Measurements from ENCODE around the gene ASB9.

DNA sequence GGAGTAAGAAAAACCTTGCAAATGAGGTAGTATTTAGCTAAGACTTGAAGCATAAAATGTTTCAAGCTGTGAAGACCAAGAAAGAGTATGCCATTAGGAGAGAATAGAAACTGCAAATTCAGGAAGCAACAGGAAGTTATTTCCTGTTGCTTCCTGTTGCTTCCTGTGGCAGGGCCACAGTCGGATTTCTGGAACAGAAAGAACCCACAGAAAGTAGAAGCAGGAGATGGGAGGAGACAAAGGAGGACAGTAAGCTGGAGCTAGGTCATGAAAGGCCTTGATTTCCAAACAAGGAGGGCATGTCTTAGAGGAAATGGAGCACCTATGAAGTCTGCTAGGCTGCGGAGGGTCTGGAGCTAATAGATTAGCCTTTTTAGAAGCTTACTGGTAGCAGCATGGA lies 28.3 kb upstream of the ASB9 start:
- TF ChIP-seq, protein P1, sequence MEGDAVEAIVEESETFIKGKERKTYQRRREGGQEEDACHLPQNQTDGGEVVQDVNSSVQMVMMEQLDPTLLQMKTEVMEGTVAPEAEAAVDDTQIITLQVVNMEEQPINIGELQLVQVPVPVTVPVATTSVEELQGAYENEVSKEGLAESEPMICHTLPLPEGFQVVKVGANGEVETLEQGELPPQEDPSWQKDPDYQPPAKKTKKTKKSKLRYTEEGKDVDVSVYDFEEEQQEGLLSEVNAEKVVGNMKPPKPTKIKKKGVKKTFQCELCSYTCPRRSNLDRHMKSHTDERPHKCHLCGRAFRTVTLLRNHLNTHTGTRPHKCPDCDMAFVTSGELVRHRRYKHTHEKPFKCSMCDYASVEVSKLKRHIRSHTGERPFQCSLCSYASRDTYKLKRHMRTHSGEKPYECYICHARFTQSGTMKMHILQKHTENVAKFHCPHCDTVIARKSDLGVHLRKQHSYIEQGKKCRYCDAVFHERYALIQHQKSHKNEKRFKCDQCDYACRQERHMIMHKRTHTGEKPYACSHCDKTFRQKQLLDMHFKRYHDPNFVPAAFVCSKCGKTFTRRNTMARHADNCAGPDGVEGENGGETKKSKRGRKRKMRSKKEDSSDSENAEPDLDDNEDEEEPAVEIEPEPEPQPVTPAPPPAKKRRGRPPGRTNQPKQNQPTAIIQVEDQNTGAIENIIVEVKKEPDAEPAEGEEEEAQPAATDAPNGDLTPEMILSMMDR (IDR thresholded peaks at IDR 0.05): no peak
- no peak for TF ChIP-seq SIN3A (IDR thresholded peaks at IDR 0.05; ENCODE audit: borderline replicate concordance, insufficient read depth, low read depth, low read length)
- no peak for TF ChIP-seq POLR2AphosphoS5 (IDR thresholded peaks at IDR 0.05; ENCODE audit: low read depth, low read length)
- TF ChIP-seq REST (IDR thresholded peaks at IDR 0.05; ENCODE audit: insufficient read depth in 1 of 2, low read depth in 2 of 2, low read length in 1 of 2): no peak
